Prostate gland (tissue), 2 donors: ENCODE measurements around the gene VAV2.
A peak's percentile ranks its signal among the peaks of the same experiment; 100 is the strongest.

ENCODE experiments used
- CTCF ChIP-seq, 4 experiments: fragments of 200-600 bp in 2 of 4; fragments of 450-650 bp in 2 of 4; sonication (generic) in 2 of 4; IDR thresholded peaks; 1 replicate in 3 of 4; 2 replicates in 1 of 4; pipeline ENCODE4 v1.5.1; 2016 to 2019; ENCODE audit warnings: antibody characterized with exemption in 4 of 4, mild to moderate bottlenecking in 2 of 4, moderate library complexity in 2 of 4
- POLR2A ChIP-seq: fragments of 450-650 bp; IDR thresholded peaks from one replicate; pipeline ENCODE4 v1.6.1; 2016; ENCODE audit warnings: antibody characterized with exemption, mild to moderate bottlenecking
- POLR2AphosphoS5 ChIP-seq: sonication (generic); formaldehyde crosslinking; IDR thresholded peaks from one replicate; pipeline ENCODE4 v1.6.1; 2017; ENCODE audit warnings: antibody characterized with exemption

- TF ChIP-seq POLR2A (no peak), CTCF (IDR thresholded peaks at IDR 0.05) (peak in 1 of 4 experiments; percentile 19), POLR2AphosphoS5 (peak; percentile 13)
Observed at GRCh38 chr9:133944746-133945135, 47.4 kb downstream of the VAV2 start.
